HepG2 (cell line): ENCODE results near the gene FOXA1. TPM values are rescaled to one million over a fixed set of nuclear protein-coding genes. Genes with fewer than 3 reads are reported as not detected.

Experiments
- ATAC-seq: fragments of 200-7000 bp; cut with Tn5 transposase; 3 replicates; pipeline ENCODE4 v1.9.1; 2020; ENCODE audit warnings: mild to moderate bottlenecking, moderate library complexity
- BruUV-seq: library from RNA; stranded (reverse); fragments of 400-500 nt; replicated peaks from 2 replicates; lab custom pipeline; 2021; lab: Mats Ljungman, UMichigan
- CTCF ChIA-PET: fragments of 300-600 bp; formaldehyde crosslinking; extraction: SDS; loops from one replicate; lab custom pipeline; 2021; ENCODE audit warnings: low total read pairs, inconsistent platforms, low intra/inter-chr PET ratio; lab: Yijun Ruan, JAX
- POLR2A ChIA-PET: fragments of 350-600 bp; sonication (Branson Sonifier 250); formaldehyde crosslinking; loops from one replicate; lab custom pipeline; 2020; ENCODE audit warnings: antibody characterized with exemption, inconsistent platforms; lab: Yijun Ruan, JAX
- DNase-seq: peaks from one replicate; pipeline ENCODE4 v3.0.0-alpha.2; 2015; ENCODE audit warnings: low spot score
- FAIRE-seq: peaks from 3 replicates; lab custom pipeline; 2011; peaks lifted over from hg19 to GRCh38; lab: Jason Lieb, UNC
- H2AFZ ChIP-seq: one replicate; pipeline ENCODE4 v1.6.1; 2011; ENCODE audit warnings: low read length, inconsistent platforms
- H3K27ac ChIP-seq: fragments of 300-600 bp; 3 replicates; pipeline ENCODE4 v1.8.0; 2011; ENCODE audit warnings: mixed run types, mild to moderate bottlenecking, mixed read lengths, low read length, inconsistent platforms; ENCODE audit not compliant: insufficient read depth; ENCODE audit errors: extremely low read length
- H3K27me3 ChIP-seq, 2 experiments: fragments of 200-600 bp in 1 of 2; 2 replicates in 1 of 2; 3 replicates in 1 of 2; pipeline versions ENCODE4 v1.6.0 to v1.8.0; 2011; ENCODE audit warnings: low read length in 2 of 2, mild to moderate bottlenecking in 2 of 2, moderate library complexity in 2 of 2, inconsistent platforms in 1 of 2; ENCODE audit not compliant: insufficient read depth in 2 of 2, control insufficient read depth in 1 of 2
- H3K36me3 ChIP-seq, 2 experiments: fragments of 200-600 bp in 1 of 2; replicated peaks in 1 of 2; 2 replicates in 1 of 2; 3 replicates in 1 of 2; pipeline versions ENCODE4 v1.5.1 to v1.8.0; 2011; ENCODE audit warnings: low read length in 2 of 2, inconsistent platforms in 1 of 2; ENCODE audit not compliant: insufficient read depth in 2 of 2, control insufficient read depth in 1 of 2
- H3K4me1 ChIP-seq: 2 replicates; pipeline ENCODE4 v1.5.1; 2012; ENCODE audit warnings: low read length, inconsistent platforms; ENCODE audit not compliant: insufficient read depth
- H3K4me2 ChIP-seq: 2 replicates; pipeline ENCODE4 v1.6.0; 2011; ENCODE audit warnings: low read depth, low read length, inconsistent platforms
- H3K4me3 ChIP-seq, 3 experiments: fragments of 200-600 bp in 1 of 3; sonication (generic), shearing (Covaris generic) in 1 of 3; replicated peaks in 1 of 3; 2 replicates each; pipeline ENCODE4 v1.5.1; 2011 to 2016; ENCODE audit warnings: low read length in 3 of 3, inconsistent platforms in 2 of 3, low read depth in 2 of 3, mild to moderate bottlenecking in 2 of 3, control low read depth in 1 of 3, mixed read lengths in 1 of 3; ENCODE audit not compliant: insufficient read depth in 1 of 3
- H3K79me2 ChIP-seq: one replicate; pipeline ENCODE4 v1.6.1; 2011; ENCODE audit warnings: low read length, inconsistent platforms; ENCODE audit not compliant: insufficient read depth
- H3K9ac ChIP-seq: 2 replicates; pipeline ENCODE4 v1.6.0; 2011; ENCODE audit warnings: mild to moderate bottlenecking, low read depth, low read length, inconsistent platforms; ENCODE audit not compliant: insufficient read depth
- H3K9me3 ChIP-seq: 2 replicates; pipeline ENCODE4 v1.5.1; 2012; ENCODE audit warnings: mild to moderate bottlenecking, low read length
- H4K20me1 ChIP-seq: 2 replicates; pipeline ENCODE4 v1.6.0; 2011; ENCODE audit warnings: inconsistent platforms, mild to moderate bottlenecking, low read length, moderate library complexity; ENCODE audit not compliant: insufficient read depth
- ATF7 ChIP-seq, 2 experiments: fragments of 450-650 bp in 1 of 2; sonication (generic) in 1 of 2; formaldehyde crosslinking in 1 of 2; IDR thresholded peaks; 2 replicates each; pipeline versions ENCODE4 v1.4.0 to v1.6.1; 2016 to 2020; ENCODE audit warnings: antibody characterized with exemption in 1 of 2, mild to moderate bottlenecking in 1 of 2, missing genetic modification reagents in 1 of 2
- ELF3 ChIP-seq: IDR thresholded peaks from 2 replicates; pipeline ENCODE4 v1.6.1; 2016; ENCODE audit warnings: missing genetic modification reagents, missing compliant biosample characterization
- FOXA1 ChIP-seq, 2 experiments: fragments of 450-650 bp in 1 of 2; sonication (generic) in 1 of 2; formaldehyde crosslinking in 1 of 2; IDR thresholded peaks; 2 replicates each; pipeline versions ENCODE4 v1.4.0 to v1.6.1; 2016 to 2020; ENCODE audit warnings: missing genetic modification reagents in 1 of 2
- FOXA3 ChIP-seq: IDR thresholded peaks from 2 replicates; pipeline ENCODE4 v1.6.1; 2016; ENCODE audit warnings: missing genetic modification reagents, missing compliant biosample characterization
- KLF15 ChIP-seq: sonication (generic); formaldehyde crosslinking; IDR thresholded peaks from 2 replicates; pipeline ENCODE4 v1.8.1; 2023; ENCODE audit warnings: borderline replicate concordance, mild to moderate bottlenecking, inconsistent platforms, missing genetic modification reagents, mixed read lengths
- NCOA5 ChIP-seq: sonication (generic); formaldehyde crosslinking; IDR thresholded peaks from 2 replicates; pipeline ENCODE4 v1.4.0; 2020; ENCODE audit warnings: missing genetic modification reagents
- RAD21 ChIP-seq: fragments of 450-650 bp; formaldehyde crosslinking; IDR thresholded peaks from 2 replicates; pipeline ENCODE4 v1.5.0; 2020; ENCODE audit warnings: mild to moderate bottlenecking
- TBX2 ChIP-seq: sonication (generic); formaldehyde crosslinking; IDR thresholded peaks from 2 replicates; pipeline ENCODE4 v1.5.0; 2020; ENCODE audit warnings: missing genetic modification reagents, mild to moderate bottlenecking, borderline replicate concordance
- ZBTB40 ChIP-seq, 2 experiments: fragments of 450-650 bp in 1 of 2; sonication (generic) in 1 of 2; formaldehyde crosslinking in 1 of 2; IDR thresholded peaks; 2 replicates each; pipeline versions ENCODE4 v1.6.1 to v1.8.0; 2016 to 2022; ENCODE audit warnings: antibody characterized with exemption in 1 of 2, mild to moderate bottlenecking in 1 of 2, missing genetic modification reagents in 1 of 2
- ZNF552 ChIP-seq: sonication (generic); formaldehyde crosslinking; IDR thresholded peaks from 2 replicates; pipeline ENCODE4 v1.9.0; 2022; ENCODE audit warnings: missing genetic modification reagents, mild to moderate bottlenecking, borderline replicate concordance
- ZNF781 ChIP-seq: sonication (generic); formaldehyde crosslinking; IDR thresholded peaks from 2 replicates; pipeline ENCODE4 v1.5.1; 2020; ENCODE audit warnings: borderline replicate concordance, mild to moderate bottlenecking, missing genetic modification reagents; ENCODE audit errors: not compliant biosample characterization
- WGBS: methylation state at CpG from one replicate; pipeline ENCODE4 v1.1.6; 2017; ENCODE audit warnings: low lambda C conversion rate; 5-methylcytosine and 5-hydroxymethylcytosine counted together
- in situ Hi-C: cut with HindIII; loops from 2 replicates; pipeline ENCODE4 v1.10.0; 2017; ENCODE audit warnings: low pct_unique_long_range_greater_than_20kb; ENCODE audit not compliant: extremely low pct_ligation_motif_present
- intact Hi-C: fragments of 100-400 bp; cut with micrococcal nuclease; formaldehyde crosslinking; loops from one replicate; pipeline ENCODE4 v1.10.0; 2022; ENCODE audit not compliant: unreplicated experiment
- polyA plus RNA-seq, 8 experiments: library from polyadenylated mRNA; depleted of rRNA in 3 of 8; stranded (reverse) in 7 of 8; unstranded in 1 of 8; fragments of >200 nt; fragmentation: Illumina TruSeq in 4 of 8; extraction: Trizol in 4 of 8; gene quantifications; 2 replicates each; pipeline versions ENCODE4 v1.2.1 to v1.2.3, GENCODE V29; 2011 to 2016; ENCODE audit warnings: low read depth in 4 of 8, missing spikeins in 1 of 8, mixed read lengths in 1 of 8; ENCODE audit not compliant: insufficient read depth in 1 of 8
- total RNA-seq, 5 experiments: library from RNA; depleted of rRNA; stranded (reverse); fragments of >200 nt; fragmentation: Illumina TruSeq; extraction: Trizol; gene quantifications; 2 replicates each; pipeline ENCODE4 v1.2.3, GENCODE V29; 2016; ENCODE audit warnings: low read depth in 1 of 5

The FOXA1 gene
- total and polyA plus RNA-seq, 2 of the 13 experiments (the other 11 are each of a cell fraction or from before 2014, with no cell fraction given) = 43.4 to 58.6 TPM

GRCh38 chr14:37601865-37602264, 6.8 kb upstream of the FOXA1 start (continued):
- TF ChIP-seq ZNF552 (CRISPR knock-in tag) = 0 out of 2 replicates have a peak, but pooled peaks have one; percentile 30
- TF ChIP-seq KLF15 (CRISPR knock-in tag) = 0 out of 2 replicates have a peak, but pooled peaks have one; percentile 45
- 0 out of 2 replicates have a peak, but pooled peaks have one; percentile 38 for TF ChIP-seq NCOA5 (CRISPR knock-in tag)

GRCh38 chr14:37600880-37601741, 6.1 kb upstream of the FOXA1 start:
- H3K4me2 ChIP-seq = 0 out of 2 replicates have a peak overlapping the region, but pooled peaks have one; percentile 0
- intact Hi-C loops (no loop called here), in situ Hi-C loops (loop anchor here (5.0 kb wide), 1 partner anchor 271 kb away; no protein-coding TSS in a partner anchor)
- H3K27ac ChIP-seq = peak overlapping the region; percentile 0
- no TSS peak for BruUV-seq
- H3K36me3 ChIP-seq = peaks cover 0 to 5% of the 10 kb centered on the region in 2 experiments; a peak in 3 of 5 replicates
- H2AFZ ChIP-seq = no peak overlapping the region
- H3K4me3 ChIP-seq = no peak overlapping the region
- FAIRE-seq = peak; percentile 39
- no peak overlapping the region for H3K9ac ChIP-seq
- no peaks in the 10 kb centered on the region for H4K20me1 ChIP-seq
- H3K27me3 ChIP-seq = no peaks in the 10 kb centered on the region
- ChIA-PET CTCF (no interaction called here), POLR2A (interaction anchor here (1.0 to 1.8 kb wide), 4 partner anchors 13 to 264 kb away, joined by 3 to 7 read pairs (median 4); no protein-coding TSS in a partner anchor)
- ATAC-seq = no peak
- no peaks in the 10 kb centered on the region for H3K9me3 ChIP-seq
- H3K4me1 ChIP-seq = peaks cover 62% of the 10 kb centered on the region
- DNase-seq = no peak
- peaks cover 31% of the 10 kb centered on the region for H3K79me2 ChIP-seq
- WGBS = 75% methylated on average over 4 of the region's 4 CpGs
- TF ChIP-seq ZNF781 (CRISPR knock-in tag) (peak; percentile 50), RAD21 (CRISPR knock-in tag) (peak; percentile 27; the same call in 1 of the 2 replicates), TBX2 (CRISPR knock-in tag) (no peak), FOXA1 (IDR thresholded peaks at IDR 0.05) (no peak), FOXA1 (CRISPR knock-in tag; IDR thresholded peaks at IDR 0.05) (0 out of 2 replicates have a peak, but pooled peaks have one; percentile 33), ATF7 (IDR thresholded peaks at IDR 0.05) (no peak), ATF7 (CRISPR knock-in tag; IDR thresholded peaks at IDR 0.05) (no peak), ZBTB40 (IDR thresholded peaks at IDR 0.05) (no peak), ZBTB40 (CRISPR knock-in tag; IDR thresholded peaks at IDR 0.05) (peak; percentile 65; the same call in 1 of the 2 replicates), ELF3 (CRISPR knock-in tag) (0 out of 2 replicates have a peak, but pooled peaks have one; percentile 11), FOXA3 (CRISPR knock-in tag) (0 out of 2 replicates have a peak, but pooled peaks have one; percentile 5)
